Measurements from ENCODE around the gene DNLZ.

The DNLZ gene

DNA sequence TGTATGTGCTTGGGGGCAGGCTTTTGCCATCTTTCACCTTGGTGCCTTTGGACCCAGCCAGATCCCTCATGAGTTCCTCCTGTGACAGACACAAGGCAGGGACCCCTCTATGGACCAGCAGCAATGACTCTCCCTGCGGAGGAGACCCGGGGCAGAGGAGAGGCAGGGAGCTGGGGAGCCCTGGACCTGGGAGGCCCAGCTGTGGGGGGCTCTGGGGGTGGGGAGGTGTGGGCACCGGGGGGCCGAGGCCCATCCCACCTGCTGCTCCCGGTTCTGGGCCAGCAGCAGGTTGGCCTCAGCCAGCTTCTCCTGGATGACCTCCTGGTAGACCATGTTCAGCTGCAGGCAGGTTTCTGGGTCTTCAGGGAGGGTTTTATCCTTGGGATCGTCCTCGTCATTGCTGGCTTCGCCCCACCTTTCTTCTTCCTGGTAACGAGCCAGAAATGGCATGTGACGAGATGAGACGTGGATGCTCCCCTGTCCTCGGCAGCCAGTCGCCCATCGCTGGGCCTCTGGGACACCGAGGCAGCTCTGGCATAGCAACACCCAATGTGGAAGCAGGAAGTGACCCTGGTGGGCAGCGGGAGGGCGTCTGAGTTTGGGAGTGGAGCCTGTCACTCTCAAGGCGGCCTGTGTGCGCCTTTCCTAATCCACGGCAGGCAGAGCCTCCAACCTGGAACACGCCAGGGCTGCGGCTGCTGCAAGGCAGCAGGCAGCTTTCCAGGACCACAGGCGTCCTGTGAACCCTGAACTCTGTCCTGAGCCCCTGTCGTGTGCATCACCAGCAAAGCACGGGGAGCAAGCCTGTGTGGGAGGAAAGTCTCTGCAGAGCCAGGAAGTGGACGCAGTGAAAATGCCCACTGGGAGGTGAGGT is 32.0 kb upstream of the DNLZ start:
- DNase-seq (ENCODE audit: low read depth) = no peak

DNA sequence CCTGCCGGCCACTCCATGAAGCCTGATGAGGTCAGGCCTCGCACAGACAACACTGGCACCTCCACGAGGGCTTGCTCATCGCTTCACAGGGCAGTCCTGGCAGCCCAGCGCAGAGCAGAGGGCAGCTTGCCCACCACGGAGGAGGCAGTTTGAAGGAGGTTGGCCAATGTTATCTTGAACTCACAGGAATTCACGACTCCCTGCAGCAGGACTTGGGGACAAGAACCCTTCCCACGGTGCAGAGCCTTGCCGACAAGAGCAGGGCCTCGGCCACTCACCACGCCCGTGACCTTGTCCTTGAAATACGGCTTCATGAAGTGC is 31.4 kb upstream of the DNLZ start:
- no peak for DNase-seq (ENCODE audit: low read depth)

DNA sequence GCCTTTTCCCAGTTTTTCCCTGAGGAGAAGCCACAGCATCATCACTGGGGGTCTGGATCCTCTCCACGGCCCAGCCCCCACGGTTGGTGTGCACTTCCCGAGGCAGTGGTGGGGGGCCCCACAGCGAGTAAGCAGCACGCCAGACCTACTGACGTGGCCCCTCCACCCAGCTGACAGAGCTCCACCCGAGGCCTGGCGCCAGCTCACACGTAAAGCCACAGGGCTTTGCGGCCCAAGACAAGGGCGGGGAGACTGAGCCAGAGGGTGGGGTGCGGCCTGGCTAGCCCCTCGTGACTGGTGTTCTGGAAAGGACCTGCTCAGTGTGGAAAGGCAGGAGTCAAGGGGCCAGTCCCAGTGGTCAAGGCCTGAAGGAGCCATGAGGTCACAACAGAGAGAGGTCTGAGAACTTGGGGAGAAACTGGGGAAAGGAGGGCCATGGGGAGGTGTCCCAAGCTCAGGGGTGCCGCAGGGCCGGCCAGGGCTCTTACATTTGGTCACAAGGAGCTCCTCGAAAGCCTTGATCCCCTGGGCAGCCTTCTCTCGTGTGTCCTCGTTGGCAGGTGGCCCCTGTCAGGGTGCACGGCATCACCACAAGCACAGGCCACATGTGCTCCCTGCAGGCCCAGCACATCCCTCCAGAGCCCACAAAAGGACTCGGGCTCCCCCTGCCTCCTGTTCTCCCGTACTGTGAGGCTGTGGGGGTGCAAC is 30.9 kb upstream of the DNLZ start:
- no peak for DNase-seq (ENCODE audit: low read depth)

DNA sequence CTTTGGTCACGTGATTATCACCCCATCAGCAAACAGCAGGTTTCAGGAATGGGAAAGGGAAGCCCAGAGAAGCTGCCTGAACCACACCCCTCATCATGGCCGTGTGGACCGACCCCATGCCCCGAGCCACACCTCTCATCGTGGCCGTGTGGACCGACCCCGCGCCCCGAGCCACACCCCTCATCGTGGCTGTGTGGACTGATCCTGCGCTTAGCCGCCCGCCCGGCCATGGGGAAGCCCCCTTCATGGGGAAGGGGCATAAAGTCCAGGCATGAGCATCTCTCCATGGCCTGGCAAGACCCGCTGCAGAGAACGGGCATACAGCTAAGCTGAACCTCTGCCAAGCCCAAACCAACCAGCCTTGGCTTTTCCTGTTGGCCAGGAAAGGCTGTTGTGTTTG is 30.0 kb upstream of the DNLZ start:
- no peak for DNase-seq (ENCODE audit: low read depth)

DNA sequence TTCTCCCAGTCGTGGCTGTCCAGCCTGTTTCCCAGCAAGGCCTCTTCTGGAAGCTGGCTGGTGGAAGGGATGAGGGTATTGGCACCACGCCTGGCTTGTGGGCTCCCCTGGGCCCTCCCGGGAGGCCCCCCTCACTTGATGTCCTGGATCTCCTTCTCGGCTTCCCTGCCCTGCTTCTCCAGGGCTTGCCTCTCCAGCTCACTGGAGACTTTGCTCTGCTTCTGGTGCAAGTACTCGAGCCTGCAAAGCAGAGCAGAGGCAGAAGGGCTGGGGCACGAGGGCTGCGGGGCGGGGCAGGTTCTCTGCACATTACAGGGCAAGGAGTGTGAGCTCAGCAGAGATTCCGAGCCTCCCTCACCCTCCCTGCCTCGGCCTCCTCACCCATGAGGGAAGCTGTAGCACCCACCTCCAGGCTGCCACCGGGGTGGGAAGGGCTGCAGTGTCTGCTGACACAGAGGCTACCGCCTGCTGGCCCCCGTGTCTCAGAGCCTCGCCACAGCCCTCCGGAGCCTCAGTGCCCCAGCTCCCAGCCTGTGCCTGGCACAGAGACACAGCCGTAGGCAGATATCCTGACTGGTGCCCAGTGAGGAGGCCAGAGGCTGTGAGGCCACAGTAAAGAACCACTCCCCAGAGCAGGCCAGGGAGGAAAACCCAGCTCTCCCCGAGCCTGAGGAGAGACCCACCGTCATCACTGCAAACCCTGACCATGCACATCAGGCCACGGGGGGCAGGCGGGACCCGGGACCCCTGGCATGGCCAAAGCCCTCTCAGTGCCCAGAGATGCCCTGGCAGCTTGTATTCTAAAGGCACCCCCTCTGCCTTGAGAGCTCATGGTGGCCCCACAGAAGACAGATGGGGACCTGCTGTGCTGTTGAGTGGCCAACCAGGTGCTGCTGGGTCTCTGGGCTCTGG is 29.2 kb upstream of the DNLZ start:
- no peak for DNase-seq (ENCODE audit: low read depth)

DNA sequence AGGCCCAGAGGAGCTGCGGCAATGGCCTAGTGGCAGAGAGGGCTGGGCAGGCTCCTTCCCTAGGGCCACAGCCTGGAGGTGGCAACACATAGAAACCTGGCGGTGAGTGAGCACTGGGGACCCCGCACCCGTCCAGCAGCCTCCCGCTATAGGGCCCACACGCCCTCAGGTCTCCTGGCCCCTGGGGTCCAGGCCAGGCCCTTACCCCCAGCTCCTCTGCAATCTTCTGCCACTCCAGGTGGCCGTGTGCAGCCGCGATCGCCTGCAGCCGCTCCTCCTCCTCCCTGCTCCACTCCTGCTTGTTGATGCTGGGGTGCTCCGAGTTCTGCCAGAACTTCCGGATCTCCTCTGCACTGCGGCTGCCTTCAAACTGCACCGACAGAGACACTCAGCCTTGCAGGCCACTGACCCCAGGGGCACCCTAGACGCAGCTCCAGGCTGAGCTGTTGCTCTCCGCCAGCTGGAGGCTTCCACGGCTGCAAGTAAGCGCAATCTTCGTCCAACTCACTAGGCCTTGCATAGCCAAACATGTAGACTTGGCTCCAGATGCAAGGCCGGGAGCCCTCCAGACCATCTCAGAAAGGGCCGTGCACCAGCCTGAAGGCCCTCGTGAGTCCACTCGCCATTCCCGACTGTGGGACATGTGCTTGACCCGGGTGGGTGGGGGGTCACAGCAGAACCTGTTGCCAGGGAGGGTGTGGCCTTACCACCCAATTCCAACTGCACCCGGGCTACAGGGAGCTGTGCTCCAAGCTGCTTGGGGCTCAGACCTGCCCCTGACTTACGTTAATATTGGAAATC is 28.4 kb upstream of the DNLZ start:
- DNase-seq (ENCODE audit: low read depth) = no peak

DNA sequence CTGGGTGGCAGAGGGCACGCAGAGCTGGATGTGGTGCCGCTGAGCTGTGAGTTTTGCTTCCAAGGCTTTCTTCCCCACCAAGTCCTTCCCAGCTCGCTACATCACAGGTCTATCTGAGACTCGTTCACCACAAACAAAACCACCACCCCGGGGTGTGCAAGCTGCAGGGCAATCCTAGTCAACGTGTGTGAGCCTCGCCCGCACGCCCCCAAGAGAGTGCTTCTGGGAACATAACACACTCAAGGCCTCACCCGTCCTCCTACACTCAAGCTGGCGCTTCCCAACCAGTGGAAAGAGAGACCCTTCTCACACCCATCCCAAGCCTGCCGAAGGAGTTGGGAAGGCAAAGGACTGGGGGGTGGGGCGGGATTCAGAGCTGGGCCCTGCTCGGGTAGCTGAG is 25.9 kb upstream of the DNLZ start:
- no peak for DNase-seq (ENCODE audit: low read depth)

DNA sequence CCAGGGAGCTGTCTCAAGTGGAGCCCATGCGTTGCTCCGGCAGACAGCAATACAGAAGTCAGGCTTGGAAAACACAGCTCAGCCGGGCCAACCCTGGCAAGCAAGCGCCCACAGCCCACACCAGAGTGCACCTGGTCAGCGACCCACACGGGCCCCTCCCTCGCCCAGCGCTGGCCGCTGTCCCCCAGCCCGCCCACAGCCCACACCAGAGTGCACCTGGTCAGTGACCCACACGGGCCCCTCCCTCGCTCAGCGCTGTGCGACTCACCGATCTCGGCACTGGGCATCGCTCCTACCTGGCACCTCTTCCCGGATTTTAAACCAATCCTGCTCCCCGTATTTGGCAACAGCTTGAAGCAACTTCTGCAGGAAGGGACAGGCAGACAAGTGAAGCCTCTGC is 23.7 kb upstream of the DNLZ start:
- no peak for DNase-seq (ENCODE audit: low read depth)

DNA sequence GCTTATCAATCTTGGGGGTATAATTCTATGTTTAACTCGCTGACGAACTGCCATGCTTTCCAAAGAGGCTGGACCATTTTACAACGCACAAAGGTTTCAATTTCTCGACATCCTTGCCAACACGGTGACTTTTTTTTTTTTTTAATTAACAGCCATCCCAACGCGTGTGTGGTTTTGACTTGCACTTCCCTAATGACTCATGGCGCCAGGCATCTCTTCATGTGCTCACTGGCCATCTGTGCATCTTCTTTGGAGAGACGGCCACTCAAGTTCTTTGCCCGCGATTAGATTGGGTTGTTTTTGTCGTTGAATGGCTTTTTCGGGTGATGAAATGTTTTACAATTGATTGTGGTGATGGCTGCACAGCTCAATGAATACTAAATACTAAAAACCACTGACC is 22.5 kb upstream of the DNLZ start:
- no peak for DNase-seq (ENCODE audit: low read depth)

DNA sequence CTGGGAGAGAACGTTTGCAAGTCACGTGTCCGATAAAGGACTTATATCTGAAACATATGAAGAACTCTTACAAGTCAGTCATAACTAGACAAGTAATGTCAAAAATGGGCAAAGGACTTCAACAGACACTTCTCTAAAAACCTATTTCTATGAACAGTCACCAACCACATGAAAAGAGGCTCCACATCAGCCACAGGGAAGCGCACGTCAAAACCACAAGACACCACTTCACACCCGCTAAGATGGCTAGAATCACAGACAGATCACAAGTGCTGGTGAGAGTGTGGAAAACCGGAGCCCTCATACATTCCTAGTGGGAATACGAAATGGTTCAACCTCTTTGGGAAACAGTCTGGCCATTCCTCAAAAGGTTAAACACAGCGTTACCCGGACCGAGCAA is 21.5 kb upstream of the DNLZ start:
- DNase-seq (ENCODE audit: low read depth) = no peak

DNA sequence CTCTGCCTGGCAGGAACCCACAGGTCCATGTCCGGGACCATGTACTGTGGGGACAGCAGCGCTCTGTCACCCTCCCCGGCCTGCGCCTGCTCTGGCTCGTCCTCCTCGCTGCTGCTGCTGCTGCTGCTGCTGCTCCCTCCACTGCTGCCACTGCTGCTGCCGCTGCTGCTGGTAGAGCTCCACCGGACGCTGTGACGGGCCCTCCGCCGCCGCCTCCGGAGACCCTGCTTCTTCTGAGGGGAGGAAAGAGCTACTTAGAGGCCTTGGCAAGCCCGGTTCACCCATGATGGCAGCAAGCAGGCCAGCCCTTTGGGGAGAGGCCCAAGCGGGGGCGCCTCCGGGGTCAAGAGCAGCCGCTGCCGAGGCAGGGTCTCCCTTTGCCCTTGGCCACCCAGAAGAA is 19.9 kb upstream of the DNLZ start:
- DNase-seq (ENCODE audit: low read depth) = no peak

DNA sequence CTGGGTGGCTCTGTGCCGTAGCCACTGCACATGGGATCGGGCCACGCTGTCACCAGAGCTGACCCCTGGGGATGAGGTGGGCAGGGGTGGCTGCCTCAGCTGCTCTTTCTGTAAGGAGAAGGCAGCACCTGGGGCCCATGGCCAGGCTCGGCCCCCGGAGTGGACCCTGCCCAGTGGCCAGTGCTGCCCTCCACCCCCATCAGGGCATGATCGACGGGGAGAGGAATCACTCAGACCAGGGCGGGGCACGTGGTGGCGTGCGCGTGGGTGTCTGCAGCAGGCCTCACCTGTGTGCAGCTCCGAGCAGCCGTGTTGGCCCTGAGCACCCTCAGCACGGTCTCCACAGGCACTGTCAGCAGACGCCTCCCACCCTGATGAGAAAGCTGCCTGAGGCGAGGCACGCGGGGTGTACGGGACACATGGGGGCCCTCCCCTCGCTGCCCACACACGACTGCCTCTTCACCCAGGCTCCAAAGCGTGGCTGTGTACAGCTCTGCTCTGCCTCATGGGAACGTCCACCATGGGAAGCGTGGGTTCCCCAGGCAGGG is 18.5 kb upstream of the DNLZ start:
- no peak for DNase-seq (ENCODE audit: low read depth)

DNA sequence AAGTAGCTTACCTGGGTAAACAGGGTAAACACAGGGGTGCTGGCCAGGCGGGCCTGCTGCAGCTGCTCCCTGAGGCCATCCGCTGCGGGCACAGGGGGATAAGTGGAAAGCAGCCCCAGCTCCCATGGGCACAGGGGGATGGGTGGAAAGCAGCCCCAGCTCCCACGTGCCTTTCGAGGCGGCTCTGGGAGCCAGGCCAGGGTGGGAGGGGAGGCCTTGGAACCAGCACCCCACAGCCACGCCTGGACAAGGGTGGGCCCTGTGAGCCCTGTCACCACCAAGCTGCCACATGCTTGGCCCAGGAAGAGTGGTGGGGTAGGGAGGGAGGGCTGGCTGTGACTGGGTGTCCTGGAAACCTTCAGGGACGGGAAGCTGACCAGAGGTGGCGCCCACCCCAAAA is 17.8 kb upstream of the DNLZ start:
- no peak for DNase-seq (ENCODE audit: low read depth)

DNA sequence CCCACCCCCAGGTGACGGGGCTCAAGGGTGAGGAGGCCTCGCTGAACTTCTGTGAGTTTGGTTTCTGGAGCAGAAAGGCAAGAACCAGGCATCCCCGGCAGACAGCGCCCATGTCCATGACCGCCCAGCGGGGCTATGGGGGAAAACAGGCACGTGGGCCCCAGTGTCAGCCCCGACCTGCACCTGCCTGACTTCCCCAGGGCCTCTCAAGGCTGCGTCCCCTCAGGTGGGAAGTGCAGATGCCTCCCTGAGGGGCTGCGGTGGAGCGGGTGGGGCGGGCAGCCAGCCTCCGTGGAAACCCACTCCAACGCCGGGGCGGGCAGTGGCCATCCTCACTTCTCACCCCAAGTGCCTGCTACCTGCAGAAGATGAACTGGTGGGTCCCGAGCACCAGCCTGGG is 16.8 kb upstream of the DNLZ start:
- DNase-seq (ENCODE audit: low read depth) = no peak

DNA sequence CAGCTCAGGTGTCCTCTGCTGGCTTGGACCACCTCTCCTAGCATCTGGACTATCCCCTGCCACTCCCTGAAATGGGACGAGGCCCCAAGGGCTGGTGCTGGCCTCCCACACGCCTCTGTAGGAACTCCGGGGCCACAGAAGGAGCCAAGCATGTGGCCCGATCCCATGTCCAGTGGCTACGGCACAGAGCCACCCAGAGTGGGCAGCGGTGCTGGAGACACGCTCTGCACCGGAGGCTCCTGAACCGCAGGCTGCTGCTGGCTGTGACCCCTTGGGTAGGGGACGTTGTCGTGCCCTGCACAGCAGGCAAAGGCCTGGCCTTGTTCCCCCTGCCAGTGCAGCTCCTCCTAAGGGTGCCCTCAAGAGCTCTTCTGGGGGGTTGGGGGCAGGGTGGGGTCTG is 16.3 kb upstream of the DNLZ start:
- no peak for DNase-seq (ENCODE audit: low read depth)

DNA sequence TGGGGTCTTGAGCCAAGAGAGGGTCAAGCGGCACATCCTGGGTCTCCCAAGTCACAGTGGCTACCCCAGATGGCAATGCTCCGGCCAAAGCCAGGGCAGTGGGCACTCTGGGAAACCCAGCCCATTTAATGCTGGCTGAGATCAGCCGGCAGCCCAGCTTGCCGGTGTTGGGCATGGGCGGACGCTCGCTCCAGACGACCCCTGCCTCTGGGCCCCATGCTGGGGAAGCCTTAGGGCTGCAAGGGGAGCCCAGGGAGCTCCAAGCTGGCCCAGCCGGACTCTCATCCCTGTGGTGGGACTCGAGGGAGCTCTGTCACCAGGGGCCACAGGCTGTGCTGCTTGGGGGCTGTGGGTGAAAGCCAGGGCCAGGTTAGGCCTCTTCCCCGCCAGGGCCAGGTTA is 15.9 kb upstream of the DNLZ start:
- no peak for DNase-seq (ENCODE audit: low read depth)

DNA sequence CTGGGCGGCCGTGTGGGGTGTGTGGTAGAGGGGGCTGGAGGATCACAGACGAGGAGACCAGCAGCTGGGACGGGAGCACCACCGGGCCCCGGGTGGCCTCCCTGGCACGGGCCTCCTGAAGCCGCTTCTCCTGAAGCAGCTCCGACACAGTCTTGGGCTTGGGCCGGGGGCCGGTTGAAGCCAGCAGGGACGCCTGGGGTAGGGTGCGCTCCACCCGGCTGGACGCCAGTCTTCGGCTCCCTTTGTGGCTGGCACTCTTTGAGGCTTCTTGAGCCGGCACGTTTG is 15.4 kb upstream of the DNLZ start:
- no peak for DNase-seq (ENCODE audit: low read depth)

DNA sequence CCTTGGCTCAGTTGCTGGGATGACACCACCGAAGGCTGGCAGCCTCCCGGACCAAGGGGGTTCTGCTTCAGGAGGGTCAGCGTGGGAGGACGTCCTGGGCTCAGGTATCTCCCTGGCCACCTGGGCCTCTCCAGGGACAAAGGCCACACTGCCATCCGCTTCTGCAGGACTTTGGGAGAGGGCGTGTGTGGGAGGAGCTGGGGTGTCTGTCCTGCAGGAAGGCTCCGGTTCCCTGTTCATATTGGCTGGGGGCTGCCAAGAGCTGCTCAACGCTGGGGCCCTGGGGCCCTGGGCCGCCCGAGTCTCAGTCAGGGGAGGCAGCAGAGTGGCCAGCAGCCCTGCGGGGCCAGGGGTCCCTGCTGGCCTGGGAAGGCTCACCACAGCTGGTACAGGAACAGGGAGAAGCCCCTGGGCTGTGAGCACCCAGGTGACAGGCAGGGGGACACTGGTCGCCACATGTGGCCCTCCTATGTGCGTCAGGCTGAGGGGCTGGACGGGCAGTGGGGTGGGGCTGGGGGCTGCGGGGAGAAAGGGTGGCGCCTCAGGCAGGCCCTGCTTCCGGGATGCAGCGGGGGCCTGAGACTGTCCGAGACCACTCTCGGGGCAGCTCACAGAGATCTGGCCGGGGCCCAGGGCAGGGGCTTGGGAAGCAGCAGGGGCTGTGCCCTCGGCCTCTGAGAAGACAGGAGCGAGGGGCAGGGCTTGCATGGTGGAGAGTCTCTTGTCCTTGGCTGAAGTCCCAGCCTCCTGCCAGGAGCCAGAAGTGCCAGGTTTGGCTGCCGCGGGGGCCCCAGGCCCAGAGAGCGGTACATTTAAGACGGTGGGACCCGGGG is 14.8 kb upstream of the DNLZ start:
- DNase-seq (ENCODE audit: low read depth) = no peak

DNA sequence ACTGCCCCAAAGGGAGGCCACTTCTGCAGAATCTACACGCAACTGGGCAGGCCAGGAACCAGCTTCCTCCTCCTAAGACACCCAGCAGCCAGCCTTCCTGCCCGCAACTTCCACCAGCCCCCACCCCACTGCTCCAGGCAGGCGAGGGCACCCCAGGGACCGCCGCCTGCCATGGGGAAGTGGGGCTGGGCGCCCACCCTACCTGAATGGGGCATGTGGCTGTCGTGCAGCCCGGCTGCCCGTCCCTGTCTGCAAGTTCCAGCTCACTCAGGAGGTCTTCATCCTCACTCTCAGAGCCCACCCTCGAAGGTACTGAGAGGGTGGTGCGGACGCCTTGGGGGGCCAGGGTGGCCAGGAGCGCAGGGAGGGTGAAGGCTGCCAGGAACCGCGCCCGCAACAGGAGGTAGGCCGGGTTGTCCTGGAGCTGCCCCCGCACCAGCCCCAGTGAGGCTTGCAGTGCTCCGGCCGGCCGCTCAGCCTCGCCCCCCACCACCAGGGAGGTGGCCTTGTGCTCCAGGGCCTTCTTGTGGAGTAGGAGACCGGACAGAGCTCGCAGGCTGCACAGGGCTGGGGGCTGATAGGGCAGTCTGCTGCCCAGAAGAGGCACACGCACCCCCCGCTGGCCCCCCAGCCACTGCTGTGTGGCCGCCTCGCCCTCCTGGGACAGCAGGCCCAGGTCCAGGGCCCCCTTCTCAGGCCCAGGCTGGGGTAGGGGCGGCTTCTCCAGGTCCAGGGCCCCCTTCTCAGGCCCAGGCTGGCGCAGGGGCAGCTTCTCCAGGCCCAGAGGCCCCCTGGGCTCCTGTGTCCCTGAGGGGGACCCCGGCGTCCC is 14.0 kb upstream of the DNLZ start:
- no peak for DNase-seq (ENCODE audit: low read depth)

DNA sequence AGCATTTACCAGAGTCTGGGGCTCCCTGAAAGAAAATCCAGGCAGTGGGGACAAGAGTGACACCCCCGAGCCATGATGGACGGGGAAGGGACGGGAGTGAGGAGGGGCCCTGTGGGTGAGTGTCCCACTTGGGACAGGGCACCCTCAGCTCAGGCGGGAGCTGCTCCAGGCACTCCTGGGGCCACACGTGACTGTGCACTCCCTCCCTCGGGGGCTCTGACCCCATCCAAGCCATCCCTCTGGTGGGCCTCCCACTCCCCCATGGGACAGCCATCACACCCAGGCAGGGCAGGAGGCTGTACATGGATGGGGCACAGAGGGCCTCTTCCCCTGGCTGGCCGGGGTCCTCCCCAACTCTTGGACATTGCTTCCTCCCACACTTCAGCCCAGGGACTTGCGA is 12.9 kb upstream of the DNLZ start:
- DNase-seq (ENCODE audit: low read depth) = no peak

Data from stimulated activated CD8-positive, alpha-beta memory T cell treated with anti-CD3 and anti-CD28 coated beads, Interleukin-7, amount 100 ng/mL, for 24 hours (primary cell).